NCI-H2171 (cell line): ENCODE measurements around the gene OXLD1.

Source experiments
- DNase-seq: peaks from one replicate; lab custom pipeline; 2025; lab: John Stamatoyannopoulos, UW

Gene OXLD1

DNA sequence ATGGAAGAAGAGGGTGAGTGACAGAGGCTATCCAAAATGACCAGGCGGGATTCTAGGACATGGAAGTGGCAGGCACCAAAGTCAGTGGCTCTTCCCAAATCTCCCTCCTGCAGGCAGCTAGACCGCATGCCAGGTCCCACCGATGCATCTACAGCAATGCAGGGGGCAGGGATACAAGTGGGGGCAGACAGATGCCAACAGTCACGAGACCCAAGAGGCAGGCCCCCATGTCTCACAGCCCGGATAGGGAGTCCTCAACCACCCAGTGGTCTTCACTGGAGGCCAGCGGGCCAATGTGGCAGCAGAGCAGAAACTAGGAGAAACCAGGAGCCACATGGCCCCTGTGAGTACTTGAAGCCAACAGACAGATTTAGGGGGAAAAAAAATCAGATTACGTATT lies 49.5 kb downstream of the OXLD1 start:
- DNase-seq: no peak

DNA sequence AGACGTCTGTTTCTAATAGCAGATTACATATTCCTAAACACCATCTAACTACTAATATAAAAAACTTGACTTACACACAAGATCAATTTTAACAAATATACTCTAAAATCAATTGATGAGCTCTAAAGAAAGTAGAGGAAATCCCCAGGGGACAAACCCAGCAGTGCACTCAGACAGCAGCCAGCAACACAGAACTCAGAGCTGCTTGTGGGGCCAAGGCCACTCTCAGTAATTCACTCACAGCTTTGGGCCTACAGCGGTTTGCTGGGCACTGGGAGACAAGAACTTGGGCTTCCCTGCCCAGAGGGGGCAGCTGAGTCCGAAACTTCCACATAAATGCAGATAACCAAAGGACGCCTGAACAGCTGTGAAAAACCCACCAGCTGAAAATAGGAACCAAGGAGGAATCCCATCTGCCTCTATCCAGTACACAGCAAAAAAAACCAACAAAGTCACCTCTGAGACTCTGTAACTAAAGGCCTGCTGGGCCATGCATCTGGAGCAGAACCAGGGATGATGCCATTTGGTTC lies 50.9 kb downstream of the OXLD1 start:
- no peak for DNase-seq
